ENCODE measurements around the gene NOC3L.

The NOC3L gene

DNA sequence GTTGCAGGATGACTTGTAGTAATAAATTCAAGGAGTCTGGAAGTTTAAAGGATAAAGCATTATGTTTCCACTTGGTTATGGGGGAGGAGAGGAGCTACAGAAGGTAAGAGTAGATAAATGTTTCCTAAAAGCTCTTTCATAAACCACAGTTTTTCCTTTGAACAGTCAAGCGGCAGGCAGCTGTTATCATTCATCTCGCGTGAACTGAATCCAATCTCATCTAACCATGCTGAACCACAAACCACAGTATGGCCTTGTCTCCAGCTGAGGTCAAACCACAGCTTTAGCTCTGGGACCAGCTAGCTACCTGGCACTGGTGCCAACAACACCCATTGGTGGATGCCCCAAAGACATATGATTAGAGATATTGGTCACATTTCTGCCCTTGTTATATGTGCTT, 63.3 kb downstream of the NOC3L start:
- DNase-seq, result peak; percentile 20

DNA sequence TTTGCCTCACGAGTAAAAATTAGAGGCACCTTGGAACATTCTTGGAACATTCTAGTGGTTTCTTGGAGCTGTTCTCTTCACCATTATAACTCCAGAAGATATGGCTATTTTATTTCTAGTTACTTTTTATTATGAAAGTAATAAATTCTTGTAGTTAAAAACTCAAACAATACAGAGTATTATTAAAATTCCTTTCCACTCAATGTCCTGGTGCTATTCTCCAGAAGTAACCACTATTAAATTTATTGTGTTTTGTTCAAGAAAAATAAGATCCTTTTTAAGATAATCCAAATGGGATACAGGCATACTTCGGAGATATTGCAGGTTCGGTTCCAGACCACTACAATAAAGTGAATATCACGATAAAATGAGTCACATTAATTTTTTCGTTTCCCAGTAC, 68.6 kb downstream of the NOC3L start:
- no peak for DNase-seq

DNA sequence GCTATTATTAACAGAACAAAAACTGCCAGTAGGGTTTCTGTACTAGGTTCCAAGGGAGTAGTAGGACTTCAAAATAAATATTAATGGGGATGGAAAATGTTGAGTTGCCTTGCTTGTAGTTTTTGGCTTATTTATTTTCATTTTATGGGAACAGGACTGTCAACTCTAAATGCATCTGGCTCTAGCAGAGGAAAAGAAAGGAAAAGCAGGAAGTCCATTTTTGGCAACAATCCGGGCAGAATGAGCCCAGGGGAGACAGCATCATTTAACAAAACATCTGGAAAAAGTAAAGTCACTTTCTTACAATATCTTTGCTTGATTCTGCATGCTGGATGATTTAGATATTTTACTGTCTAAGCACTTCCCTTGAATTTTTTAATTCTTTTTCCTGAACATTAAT, 69.4 kb downstream of the NOC3L start:
- no peak for DNase-seq

DNA sequence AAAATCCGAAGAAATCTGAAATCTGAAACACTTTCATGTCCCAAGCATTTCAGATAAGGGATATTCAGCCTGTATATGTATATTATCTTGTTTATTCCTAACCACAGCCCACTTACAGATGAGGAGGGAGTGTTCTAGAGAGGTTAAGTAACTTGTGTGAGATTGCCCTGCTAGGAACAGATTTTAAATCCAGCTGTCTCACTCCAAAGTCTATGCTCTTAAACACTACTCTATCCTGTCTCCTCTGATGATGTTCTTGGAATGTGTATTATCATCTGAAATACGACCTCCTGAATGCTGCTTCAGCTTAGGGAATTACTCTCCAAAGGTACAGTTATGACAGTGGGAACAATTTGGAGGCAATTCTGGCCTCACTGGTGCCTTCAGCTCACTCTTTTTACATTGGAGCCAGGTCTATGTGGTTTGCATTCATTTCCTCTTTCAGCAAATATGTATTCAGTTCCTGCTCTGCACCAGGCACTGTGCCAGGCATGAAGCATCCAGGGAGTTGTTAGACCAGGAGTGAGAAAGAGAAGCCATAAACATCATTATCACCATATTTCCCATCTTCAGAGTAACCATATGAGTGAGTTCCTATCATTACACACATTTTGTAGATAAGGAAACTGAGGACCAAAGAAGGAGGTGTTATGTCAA, 70.2 kb downstream of the NOC3L start:
- no peak for DNase-seq

DNA sequence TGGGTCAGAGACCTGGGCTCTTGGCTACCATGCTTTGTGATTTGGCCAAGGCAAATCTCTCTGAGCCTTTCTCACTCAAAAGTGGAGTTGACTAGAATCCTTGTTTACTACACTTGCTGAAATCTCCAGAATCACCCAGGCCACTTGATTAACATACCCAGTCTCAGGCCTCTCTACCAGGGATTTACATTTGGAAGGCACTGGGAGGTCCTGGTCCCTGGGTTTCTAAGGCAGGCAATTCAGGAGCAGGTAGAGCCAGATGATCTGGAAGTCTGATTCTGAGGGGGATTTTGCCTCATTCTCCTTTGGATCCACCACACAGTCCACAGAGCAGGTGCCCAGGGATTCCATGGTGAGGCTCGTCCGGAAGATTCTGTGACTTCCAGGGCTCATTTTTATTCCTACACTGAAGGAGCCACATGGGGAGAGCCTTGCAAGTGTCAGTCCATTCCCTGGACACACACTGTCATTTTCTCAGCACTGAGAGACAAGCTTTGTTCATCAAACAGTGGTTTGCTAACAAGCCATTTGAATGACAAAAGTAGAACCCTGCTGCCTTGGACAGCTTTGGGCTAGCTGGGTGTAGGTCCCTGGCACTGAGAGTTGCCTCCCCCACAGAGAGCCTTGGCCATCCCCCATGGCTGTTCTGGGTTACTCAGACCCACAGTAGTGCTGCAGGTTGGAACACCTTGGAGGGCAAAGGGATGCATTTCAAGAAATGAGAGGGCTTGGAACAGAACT, 74.2 kb downstream of the NOC3L start:
- DNase-seq, result no peak

DNA sequence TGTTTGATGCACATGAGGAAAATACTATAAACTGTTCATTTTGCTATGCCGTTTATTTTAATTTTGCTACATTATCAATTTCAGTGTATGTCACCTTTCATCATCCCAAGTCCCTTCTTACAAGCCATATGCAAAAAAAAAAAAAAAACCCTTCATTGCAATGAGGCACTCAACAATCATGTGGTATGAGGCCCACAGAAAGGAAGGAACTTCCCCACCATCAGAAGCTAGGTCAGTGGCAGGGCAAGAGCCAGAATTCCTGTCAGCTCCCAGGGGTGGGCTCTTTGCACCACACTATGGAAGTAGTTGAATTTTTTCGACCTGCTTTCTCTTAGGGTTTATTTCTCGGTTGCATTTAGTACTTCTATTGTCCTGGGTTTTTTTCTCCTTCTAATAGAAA, 75.4 kb downstream of the NOC3L start:
- DNase-seq, result no peak

DNA sequence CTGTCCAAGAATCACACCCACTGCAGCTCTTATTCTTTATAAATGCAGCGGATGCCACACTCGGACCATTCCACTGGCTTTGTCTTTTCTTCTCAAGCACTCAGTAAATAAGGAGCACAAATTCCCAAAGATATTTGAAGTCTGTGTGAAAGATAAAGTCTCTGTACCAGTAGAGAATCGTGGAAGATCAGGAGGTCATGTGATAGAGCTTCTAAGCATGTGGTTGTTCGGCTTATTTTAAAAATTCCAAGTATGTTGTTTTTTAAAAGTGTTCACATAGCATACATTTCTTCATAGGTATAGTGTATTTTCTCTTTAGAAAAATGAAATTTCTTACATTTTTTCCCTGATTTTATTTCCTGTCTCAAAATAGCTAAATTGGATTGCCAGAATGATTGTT, 75.8 kb downstream of the NOC3L start:
- no peak for DNase-seq

DNA sequence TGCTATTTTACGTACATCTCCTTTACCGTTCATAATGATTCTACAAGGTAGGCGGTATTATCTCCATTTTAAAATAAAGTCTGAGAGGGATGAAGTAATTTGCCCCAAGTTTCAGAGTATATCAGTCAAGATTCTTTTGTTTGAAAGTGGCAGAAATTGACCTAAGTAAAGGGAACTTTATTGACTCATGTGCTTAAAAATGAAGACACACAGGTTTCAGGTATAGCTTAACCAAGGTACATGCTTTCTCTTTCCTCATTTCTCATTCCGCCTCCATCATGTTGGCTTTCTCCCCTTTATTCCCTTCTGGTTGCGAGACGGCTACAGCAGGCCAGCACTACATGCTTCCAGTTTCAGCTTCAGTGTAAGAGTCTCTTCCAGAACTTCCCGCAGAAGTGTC, 77.5 kb downstream of the NOC3L start:
- no peak for DNase-seq
